GM12801 (cell line): ENCODE measurements around the gene RANBP1.

Experiments used
- CTCF ChIP-seq: IDR thresholded peaks from one replicate; pipeline ENCODE4 v1.5.1; 2011; ENCODE audit warnings: control low read depth; ENCODE audit not compliant: insufficient read length; ENCODE audit errors: extremely low read depth

RANBP1 gene

GRCh38 chr22:20111045-20111688 lies 4.7 kb upstream of the RANBP1 start:
- TF ChIP-seq CTCF: no peak

DNA sequence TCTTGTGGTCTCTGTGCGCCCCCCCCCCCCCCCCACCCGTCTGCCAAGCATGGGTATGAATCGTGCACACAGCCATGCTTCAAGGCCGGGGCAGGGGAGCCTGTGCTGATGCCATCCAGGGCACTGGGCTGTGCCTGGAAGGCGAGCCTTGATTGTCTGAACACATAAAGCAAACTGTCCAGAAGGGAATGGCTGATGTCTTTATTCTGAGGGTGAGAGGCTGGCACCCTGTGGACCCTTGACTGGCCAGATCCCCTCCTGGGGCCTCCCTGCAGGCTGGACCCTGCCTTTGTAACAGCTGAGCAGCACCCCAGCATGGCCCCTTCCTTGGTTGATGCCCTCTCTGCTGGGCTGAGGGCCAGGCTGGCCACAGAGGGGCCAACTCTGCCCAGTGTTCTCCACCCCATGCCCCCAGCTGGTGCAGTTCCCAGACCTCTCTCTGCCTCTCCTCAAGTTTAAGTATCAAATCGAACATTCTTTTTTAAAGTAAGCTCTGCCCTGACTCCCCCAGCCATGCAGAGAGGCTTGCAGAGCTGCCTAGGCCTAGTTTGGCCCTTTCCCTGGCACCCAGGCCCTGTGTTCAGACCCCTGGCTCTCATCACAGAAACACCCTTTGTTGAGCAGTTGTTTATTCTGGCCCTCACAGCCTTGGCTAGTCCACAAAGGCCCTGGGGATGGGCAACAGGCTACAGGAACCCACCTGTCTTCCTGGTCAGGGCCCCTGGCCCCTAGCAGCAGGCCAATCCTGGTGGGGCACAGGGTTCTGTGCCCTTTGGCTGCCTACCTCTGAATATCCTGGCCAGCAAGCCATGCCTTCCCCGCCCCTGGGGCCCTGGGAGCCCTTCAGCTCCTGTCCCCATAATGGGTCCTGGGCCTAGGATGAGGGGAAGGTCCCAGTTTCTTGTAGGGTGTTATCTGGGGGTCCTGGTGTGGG lies 3.9 kb upstream of the RANBP1 start:
- no peak for TF ChIP-seq CTCF

- no peak for TF ChIP-seq CTCF
These were observed 3.0 kb upstream of the RANBP1 start for GRCh38 chr22:20112623-20113511.

GRCh38 chr22:20113551-20114310 lies 2.2 kb upstream of the RANBP1 start:
- no peak for TF ChIP-seq CTCF

DNA sequence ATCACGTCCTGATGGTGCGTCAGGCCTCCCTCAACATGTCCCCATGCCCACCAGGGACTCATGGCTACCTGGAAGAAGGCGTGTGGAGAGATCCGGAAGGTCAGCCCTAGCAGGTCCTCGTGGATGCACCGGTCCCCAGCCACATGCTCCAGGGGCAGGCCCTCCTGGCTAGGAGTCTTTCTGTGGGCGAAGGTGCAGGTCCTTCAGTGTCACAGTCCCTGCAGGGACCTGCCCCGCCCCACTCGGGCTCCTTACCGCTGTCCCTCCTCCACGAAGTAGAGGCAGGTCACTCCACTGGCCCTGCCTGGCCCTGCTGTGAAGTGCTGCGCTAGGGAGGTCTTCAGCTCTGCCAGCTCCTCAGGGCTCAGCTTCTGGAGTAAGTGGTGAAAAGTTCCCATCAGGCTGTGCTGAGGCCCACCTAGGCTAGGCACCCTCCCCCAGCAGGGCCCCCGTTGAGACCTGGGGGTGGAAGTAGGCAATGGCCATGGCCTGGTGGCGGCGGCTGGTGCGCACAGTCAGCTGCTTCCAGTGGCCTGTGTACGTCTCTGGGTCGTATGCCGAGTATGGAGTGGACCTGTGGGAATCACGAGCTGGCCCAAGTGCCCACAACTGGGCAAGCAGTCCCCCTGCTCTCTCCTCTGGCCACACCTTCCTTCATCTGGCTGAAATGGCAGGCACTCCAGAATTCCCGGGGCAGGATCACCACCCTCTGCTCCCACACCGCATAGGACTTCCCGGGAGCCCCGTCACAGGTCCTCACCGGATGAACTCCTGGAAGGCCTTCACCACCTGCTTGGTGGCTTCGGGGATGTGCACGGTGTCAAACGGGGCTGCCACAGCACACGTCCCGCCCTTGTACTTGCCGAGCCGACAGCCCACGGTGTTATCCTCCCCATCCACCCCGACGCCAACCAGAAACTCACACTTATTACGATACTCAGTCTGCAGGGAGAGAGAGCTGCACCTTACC lies 1.1 kb upstream of the RANBP1 start:
- TF ChIP-seq CTCF: no peak

DNA sequence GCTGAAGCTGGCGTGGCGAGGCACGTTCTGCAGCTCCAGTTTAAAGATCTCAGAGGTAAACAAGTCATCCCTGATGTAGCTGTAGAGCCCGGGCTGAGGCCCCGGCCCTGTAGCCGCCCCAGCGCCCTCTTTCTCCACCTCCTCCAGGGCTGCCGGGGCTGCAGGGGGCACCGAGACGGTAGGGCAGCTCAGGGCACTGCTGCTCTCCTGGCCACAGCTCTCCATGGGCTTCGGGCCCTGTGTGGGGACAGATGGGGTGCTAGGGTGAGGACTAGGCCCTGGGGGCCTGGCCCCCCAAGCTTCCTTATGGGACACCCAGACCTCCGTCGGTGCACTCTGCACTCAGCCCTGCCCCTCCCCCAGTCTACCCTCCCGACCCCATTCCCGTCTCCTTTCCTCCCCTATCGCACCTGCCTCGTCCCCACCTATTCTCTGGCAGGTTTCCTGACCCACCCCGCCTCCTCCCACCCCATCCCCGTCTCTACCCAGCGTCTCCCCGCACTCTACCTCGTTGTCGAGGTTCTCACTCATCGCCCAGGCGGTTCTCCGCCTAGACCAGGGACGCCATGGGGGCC lies 559 bp downstream of the RANBP1 start:
- no peak for TF ChIP-seq CTCF
